NB4 (cell line): ENCODE results near the gene CCDC149.

Experiments
- DNase-seq: peaks from one replicate; pipeline ENCODE4 v3.0.0; 2010; ENCODE audit warnings: low read depth
- H3K4me3 ChIP-seq: one replicate; pipeline ENCODE4 v1.5.1; 2011; ENCODE audit warnings: mild to moderate bottlenecking, low read depth, low read length, moderate library complexity
- MYC ChIP-seq: IDR thresholded peaks from 2 replicates; pipeline ENCODE4 v1.6.1; 2011; ENCODE audit warnings: low read depth, low read length
- POLR2A ChIP-seq: IDR thresholded peaks from 2 replicates; pipeline ENCODE4 v1.6.1; 2011; ENCODE audit warnings: mild to moderate bottlenecking; ENCODE audit not compliant: insufficient read length; ENCODE audit errors: extremely low read depth
- TF ChIP-seq, protein P1 (sequence below): IDR thresholded peaks from one replicate; pipeline ENCODE4 v1.5.1; 2012; ENCODE audit warnings: low read depth, low read length
- TF ChIP-seq, protein P2 (sequence below): IDR thresholded peaks from 2 replicates; pipeline ENCODE4 v1.6.1; 2011; ENCODE audit warnings: low read depth, low read length

CCDC149 gene

DNA sequence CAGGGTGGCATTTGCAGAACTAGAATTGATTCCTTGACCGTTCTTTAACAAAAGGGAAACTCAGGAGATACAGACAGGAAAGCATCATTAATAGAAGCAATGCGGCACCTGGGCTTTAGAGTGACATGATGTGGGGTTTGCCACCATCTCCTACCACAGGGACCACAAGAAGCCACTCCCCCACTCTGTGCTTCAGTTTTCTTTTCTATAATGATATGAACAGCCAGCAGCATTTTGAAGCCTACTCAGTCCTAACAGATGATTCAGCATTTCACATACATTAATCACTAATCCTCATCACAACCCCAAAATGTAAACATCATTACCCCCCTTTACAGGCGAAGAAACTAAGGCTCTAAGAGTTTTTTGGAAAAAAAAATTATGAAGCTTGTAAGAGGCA, 22.9 kb downstream of the CCDC149 start:
- DNase-seq: no peak
- TF ChIP-seq POLR2A (no peak), MYC (no peak)
- TF ChIP-seq, protein P1, sequence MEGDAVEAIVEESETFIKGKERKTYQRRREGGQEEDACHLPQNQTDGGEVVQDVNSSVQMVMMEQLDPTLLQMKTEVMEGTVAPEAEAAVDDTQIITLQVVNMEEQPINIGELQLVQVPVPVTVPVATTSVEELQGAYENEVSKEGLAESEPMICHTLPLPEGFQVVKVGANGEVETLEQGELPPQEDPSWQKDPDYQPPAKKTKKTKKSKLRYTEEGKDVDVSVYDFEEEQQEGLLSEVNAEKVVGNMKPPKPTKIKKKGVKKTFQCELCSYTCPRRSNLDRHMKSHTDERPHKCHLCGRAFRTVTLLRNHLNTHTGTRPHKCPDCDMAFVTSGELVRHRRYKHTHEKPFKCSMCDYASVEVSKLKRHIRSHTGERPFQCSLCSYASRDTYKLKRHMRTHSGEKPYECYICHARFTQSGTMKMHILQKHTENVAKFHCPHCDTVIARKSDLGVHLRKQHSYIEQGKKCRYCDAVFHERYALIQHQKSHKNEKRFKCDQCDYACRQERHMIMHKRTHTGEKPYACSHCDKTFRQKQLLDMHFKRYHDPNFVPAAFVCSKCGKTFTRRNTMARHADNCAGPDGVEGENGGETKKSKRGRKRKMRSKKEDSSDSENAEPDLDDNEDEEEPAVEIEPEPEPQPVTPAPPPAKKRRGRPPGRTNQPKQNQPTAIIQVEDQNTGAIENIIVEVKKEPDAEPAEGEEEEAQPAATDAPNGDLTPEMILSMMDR: no peak
- TF ChIP-seq, protein P2, sequence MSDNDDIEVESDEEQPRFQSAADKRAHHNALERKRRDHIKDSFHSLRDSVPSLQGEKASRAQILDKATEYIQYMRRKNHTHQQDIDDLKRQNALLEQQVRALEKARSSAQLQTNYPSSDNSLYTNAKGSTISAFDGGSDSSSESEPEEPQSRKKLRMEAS: no peak
- no peak overlapping the region for H3K4me3 ChIP-seq

DNA sequence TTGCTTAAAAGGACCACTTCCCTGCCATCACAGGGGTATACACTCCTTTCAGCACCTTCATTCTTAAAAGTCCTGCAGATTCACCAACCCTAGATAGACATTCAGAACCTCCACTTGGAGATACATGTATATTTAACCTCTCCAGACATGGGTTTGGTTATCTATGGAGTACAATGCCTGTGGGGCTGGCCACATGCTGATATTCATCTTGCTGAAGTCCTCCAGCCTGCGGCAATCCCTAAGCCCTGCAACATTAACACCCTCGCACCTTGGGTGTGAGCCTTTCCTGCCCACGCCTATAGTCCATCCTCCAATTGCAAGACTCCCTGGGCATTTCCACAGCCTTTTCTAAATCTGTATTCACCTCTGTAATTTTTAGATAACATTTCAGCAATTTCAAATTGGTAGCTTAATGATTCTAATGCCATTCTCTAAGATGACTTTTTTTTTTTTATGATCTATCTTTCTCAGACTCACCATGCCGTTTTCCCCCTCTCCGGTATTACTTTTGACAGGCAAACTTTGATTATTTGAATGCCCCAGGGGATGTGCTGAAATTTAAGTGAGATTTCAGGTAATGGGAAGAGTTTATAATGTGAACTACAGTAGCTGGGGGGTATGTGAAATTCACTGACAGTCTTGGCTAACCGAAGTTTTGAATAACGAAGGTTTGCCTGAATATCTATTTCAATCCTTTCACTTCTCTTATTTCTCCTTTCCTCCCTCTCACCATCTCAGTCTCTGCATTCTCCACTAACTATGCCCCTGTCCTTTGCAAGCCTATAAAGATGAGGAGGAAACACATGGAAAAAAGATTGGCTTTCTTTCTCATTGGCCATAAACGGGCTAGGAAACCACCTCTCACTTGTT, 24.1 kb downstream of the CCDC149 start:
- H3K4me3 ChIP-seq: no peak overlapping the region
- no peak for DNase-seq
- TF ChIP-seq, protein P2: no peak
- TF ChIP-seq, protein P1: no peak
- TF ChIP-seq MYC: no peak
- TF ChIP-seq POLR2A: no peak

DNA sequence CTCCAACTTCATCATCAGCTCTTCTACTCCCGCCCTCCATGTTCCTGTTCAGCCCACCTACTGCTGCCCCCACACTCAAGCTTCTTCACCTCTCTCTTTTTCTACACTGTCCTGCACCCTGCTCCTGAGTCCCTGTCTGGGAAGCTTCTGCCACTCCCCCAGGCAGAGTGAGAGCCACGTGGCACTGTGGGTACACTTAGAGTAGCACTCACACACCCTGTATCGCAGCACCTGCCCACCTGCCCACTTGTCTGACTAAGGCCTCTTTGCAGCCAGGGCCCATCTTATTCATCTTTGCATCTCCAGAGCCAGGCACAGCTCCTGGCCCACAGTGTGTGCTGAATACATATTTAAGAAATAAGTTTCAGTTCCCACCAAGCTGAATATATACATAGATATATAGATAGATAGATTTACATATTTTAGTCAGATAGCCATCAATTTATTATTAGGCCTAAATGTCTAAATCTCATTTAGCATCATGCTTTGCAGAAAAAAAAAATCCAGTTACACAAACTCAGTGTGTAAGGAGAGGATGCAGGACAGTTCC, 24.9 kb downstream of the CCDC149 start:
- H3K4me3 ChIP-seq: no peak overlapping the region
- no peak for DNase-seq
- no peak for TF ChIP-seq POLR2A
- TF ChIP-seq, protein P2: no peak
- TF ChIP-seq MYC: no peak
- TF ChIP-seq, protein P1: no peak

DNA sequence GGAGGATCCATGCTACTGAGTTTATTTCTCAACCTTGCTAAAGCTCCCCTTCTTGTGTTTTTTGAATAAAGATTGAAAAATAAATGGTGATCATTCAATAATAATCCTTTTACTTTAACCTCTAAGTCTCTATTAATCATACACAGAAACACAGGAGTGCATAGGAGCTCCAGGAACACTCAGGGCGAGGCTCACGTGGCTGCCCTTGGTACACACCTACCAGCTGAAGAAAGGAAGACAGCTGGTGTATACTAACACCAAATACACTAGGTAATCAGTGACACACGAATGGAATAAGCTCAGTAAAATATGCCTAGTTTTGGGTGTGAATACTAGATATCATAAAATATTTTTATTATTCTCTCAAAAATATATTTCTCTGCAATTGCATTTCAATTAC, 26.2 kb downstream of the CCDC149 start:
- no peak overlapping the region for H3K4me3 ChIP-seq
- TF ChIP-seq MYC: no peak
- TF ChIP-seq POLR2A: no peak
- TF ChIP-seq, protein P1: no peak
- TF ChIP-seq, protein P2: no peak
- DNase-seq: no peak

DNA sequence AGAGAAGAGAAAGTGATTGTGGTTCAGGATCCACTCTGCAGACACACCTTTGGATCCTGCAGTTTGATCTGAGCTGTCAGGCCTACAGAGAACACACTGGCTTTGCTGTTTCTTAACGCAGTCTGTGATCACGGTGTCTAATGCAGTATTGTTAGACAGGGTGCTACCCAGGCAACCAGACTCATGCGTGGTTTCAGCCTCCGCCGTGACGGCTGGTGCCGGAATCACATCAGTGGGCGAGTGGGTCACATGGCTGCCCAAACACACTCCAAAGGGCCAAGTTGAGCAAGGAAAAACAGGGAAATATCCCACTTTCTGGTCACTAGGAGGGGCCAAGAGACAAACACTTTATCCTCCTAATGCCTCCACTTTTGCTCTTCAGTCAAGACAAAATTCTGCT, 27.5 kb downstream of the CCDC149 start:
- DNase-seq: no peak
- H3K4me3 ChIP-seq: no peak overlapping the region
- TF ChIP-seq, protein P1: no peak
- TF ChIP-seq, protein P2: no peak
- TF ChIP-seq POLR2A: no peak
